Measurements from ENCODE around the gene KIAA1217.

GRCh38 chr10:24349379-24350001, 140.6 kb downstream of the KIAA1217 start:
- TF ChIP-seq POLR2A (IDR thresholded peaks at IDR 0.05) = no peak
- no peak for TF ChIP-seq CTCF (IDR thresholded peaks at IDR 0.05)
